ENCODE results near the gene NLRC3.

- TF ChIP-seq CTCF (IDR thresholded peaks at IDR 0.05) (no peak), POLR2AphosphoS5 (IDR thresholded peaks at IDR 0.05) (no peak), EP300 (IDR thresholded peaks at IDR 0.05) (no peak), POLR2A (IDR thresholded peaks at IDR 0.05) (no peak)
These were observed 32.9 kb upstream of the NLRC3 start for GRCh38 chr16:3609895-3610697.

Measured in upper lobe of left lung (tissue), 4 donors.